NCI-H524 treated with DMSO at 0.1 percent for 48 hours (cell line): ENCODE measurements around the gene VMA21.

Experiments used
- DNase-seq: peaks from one replicate; lab custom pipeline; 2025; lab: John Stamatoyannopoulos, UW

Gene VMA21

GRCh38 chrX:151396825-151397740 is at the start of gene VMA21:
VMA21 (plus strand) TSS chrX:151397206; CDS start chrX:151397309, 103 bp downstream.
- peak; percentile 32 for DNase-seq

DNA sequence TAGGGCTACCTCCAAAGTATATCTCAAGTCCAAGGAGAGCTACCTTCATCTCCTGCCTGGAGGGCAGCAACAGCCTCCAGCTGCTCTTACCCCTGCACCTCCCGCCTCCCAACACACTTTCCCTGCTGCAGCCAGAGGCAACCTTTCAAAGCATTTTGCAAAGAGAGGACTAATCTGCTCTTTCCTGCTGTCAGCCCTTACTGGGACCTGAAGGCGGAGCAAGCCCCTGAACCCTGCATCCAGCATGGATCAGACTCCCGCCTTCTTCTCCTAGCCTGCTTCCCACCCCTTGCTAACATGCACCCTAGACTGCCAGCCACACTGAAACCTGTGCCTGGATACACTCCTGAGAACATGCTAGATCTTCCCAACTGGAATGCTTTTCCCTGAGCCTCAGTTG is 37.7 kb upstream of the VMA21 start:
- DNase-seq = no peak

- peak; percentile 0 for DNase-seq
These were observed 36.8 kb upstream of the VMA21 start for GRCh38 chrX:151359931-151360871.

- no peak for DNase-seq
These were observed 33.7 kb upstream of the VMA21 start for GRCh38 chrX:151363316-151363715.

- no peak for DNase-seq
These were observed 31.4 kb upstream of the VMA21 start for GRCh38 chrX:151365579-151365978.

GRCh38 chrX:151370906-151371305 is 26.1 kb upstream of the VMA21 start:
- no peak for DNase-seq

GRCh38 chrX:151384807-151385206 is 12.2 kb upstream of the VMA21 start:
- DNase-seq = no peak

DNA sequence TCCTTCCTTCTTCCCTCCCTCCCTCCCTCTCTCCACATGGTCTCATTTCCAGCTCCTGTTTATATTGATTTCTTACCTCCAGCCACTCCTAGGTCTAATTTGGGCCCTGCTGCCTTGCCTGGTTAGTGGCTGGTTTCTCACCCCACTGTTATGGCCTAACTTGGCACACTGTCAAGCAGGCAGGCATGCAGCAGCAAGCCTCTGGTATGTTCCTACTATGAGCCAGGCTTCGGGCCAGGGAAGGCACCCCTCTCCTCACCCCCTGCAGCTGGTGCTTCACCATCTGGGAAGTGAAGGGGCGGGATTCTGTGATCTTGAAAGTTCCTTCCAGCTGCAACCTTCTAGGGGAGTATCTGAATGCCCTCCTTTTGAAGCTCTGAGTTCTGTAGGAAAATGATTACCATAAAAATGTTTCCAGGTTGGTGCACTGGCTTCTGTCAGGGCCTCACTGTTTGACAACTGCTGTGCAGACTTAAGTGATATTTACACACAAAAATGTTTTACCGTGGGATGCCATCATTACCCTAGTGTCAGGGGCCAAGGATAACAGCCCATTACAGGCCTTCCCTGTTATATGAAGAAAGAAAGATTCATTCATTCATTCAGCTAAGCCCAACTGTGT is 10.1 kb upstream of the VMA21 start:
- DNase-seq = no peak

DNA sequence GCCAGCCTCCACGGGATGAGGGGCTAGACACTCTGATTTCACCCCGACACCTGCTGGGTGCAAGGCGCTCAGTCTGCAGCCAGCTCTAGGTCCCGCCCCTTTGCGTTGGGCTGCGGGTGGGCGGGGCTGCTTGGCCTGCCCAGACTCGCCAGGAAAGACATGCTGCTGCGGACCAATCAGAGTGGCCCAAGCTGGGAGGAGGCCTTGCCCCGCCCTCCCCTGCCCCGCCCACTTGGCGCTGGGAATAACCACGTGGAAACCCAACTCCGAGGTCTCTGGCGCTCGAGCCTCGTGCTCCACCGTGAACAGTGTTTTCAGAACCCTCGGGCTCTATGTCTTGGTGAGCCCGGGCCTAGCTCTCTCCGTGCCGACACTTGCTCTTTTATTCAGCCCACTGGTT is 5.3 kb upstream of the VMA21 start:
- no peak for DNase-seq

- no peak for DNase-seq
These were observed 3.5 kb upstream of the VMA21 start for GRCh38 chrX:151393514-151393913.

GRCh38 chrX:151396042-151396824 is 773 bp upstream of the VMA21 start:
- peak; percentile 40 for DNase-seq

DNA sequence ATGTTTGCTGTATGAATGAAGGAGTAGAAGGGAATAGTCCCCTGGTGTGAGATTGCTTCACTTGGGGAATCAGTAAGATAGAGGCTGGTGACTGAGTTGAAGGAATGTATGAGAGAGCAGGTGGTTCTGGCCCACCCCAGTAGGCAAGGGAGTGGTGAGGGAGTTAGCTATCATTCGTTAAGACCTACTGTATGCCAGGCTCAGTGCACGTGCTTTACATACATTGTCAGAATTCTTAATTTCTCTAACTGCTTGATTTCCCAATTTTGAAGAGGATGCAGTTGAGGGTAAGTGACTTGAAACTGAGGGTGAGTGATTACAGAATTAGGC is 700 bp downstream of the VMA21 start:
- no peak for DNase-seq

- DNase-seq = no peak
These were observed 1.3 kb downstream of the VMA21 start for GRCh38 chrX:151398346-151398745.

GRCh38 chrX:151402719-151403390 is 5.8 kb downstream of the VMA21 start:
- DNase-seq = no peak

- DNase-seq = no peak
These were observed 19.6 kb downstream of the VMA21 start for GRCh38 chrX:151416579-151416978.

GRCh38 chrX:151419782-151420181 is 22.8 kb downstream of the VMA21 start:
- DNase-seq = no peak

- DNase-seq = no peak
These were observed 27.5 kb downstream of the VMA21 start for GRCh38 chrX:151424505-151424904.

DNA sequence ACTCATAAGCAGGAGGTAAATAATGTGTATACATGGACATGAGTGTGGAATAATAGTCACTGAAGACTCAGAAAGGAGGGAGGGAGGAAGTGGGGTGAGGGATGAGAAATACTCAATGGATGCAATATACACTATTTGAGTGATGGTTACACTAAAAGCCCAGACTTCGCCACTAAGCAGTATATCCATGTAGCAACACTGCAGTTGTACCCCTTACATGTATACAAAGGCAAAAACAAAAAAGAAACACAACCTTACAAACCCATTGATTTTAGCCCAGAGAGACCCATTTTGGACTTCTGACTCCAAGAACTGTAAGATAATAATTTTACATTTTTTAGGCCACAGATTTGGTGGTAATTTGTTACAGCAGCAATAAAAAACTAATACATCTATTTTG is 51.5 kb downstream of the VMA21 start:
- no peak for DNase-seq

- no peak for DNase-seq
These were observed 61.8 kb downstream of the VMA21 start for GRCh38 chrX:151458824-151459223.
